Measurements from ENCODE around the gene ELFN1. TPM values are rescaled to one million over a fixed set of nuclear protein-coding genes. Genes with fewer than 3 reads are reported as not detected.

ELFN1 gene
- total and polyA plus RNA-seq, 9 of the 15 experiments (the other 6 are each of a cell fraction or from before 2014, with no cell fraction given), result 0.04 to 0.64 (median 0.18) TPM; not detected in 2

GRCh38 chr7:1725199-1725690 is 55.2 kb downstream of the ELFN1 start:
- Histone ChIP-seq H3K9me1 (ENCODE audit: control insufficient read depth, insufficient read depth, low read length) (no peaks in the 10 kb centered on the region), H3K9ac (ENCODE audit: insufficient read depth in 1 of 2, low read depth in 2 of 2, low read length in 2 of 2) (peak overlapping the region in 1 of 2 experiments; percentile 13; a peak in 1 of 4 replicates), H3K4me3 (no peak overlapping the region), H4K20me1 (replicated peaks; ENCODE audit: control insufficient read depth, insufficient read depth, low read length) (0 out of 2 replicates have a peak, but pooled peaks cover 3% of the 10 kb centered on the region), H3K27me3 (ENCODE audit: control insufficient read depth in 2 of 2, insufficient read depth in 2 of 2, low read length in 2 of 2) (peaks cover 38 to 66% of the 10 kb centered on the region in 2 experiments), H3K36me3 (ENCODE audit: control insufficient read depth, insufficient read depth, low read length) (no peaks in the 10 kb centered on the region), H3K9me3 (replicated peaks; ENCODE audit: control insufficient read depth, insufficient read depth, low read depth, low read length) (no peaks in the 10 kb centered on the region), H3K79me2 (ENCODE audit: control insufficient read depth, insufficient read depth, low read length) (no peaks in the 10 kb centered on the region), H3K4me2 (ENCODE audit: insufficient read depth, low read length) (no peak overlapping the region), H3K27ac (ENCODE audit: extremely low read depth, low read depth, low read length) (no peak overlapping the region), H3K4me1 (replicated peaks in 1 of 2; ENCODE audit: control insufficient read depth in 2 of 2, insufficient read depth in 2 of 2, low read length in 2 of 2) (peaks cover 0 to 23% of the 10 kb centered on the region in 2 experiments; a peak in 1 of 5 replicates), H2AFZ (ENCODE audit: low read depth, low read length) (no peak overlapping the region)
- DNase-seq (ENCODE audit: extremely low read depth in 1 of 4, low spot score in 3 of 4) (no peak), FAIRE-seq (no peak), ATAC-seq (peak; percentile 47)
- WGBS (ENCODE audit: insufficient coverage, low coverage, missing lambda C conversion rate), result 8% methylated on average over 14 of the region's 22 CpGs
- ChIA-PET POLR2A (no interaction called here), CTCF (ENCODE audit: low intra/inter-chr PET ratio) (no interaction called here)
- no TSS peak for BruUV-seq (replicated peaks)
- TF ChIP-seq PRDM10 (IDR thresholded peaks at IDR 0.05; ENCODE audit: partially characterized antibody) (no peak), E2F6 (IDR thresholded peaks at IDR 0.05; ENCODE audit: borderline replicate concordance in 1 of 2, extremely low read depth in 1 of 2, insufficient read depth in 1 of 2, insufficient read length in 1 of 2, low read depth in 1 of 2, low read length in 1 of 2, poor library complexity in 1 of 2, severe bottlenecking in 1 of 2) (peak in 1 of 2 experiments; percentile 37), SOX6 (IDR thresholded peaks at IDR 0.05) (no peak)
- intact Hi-C loops (cut with micrococcal nuclease), result no loop called here
- in situ Hi-C loops (cut with MboI), result no loop called here
